OCI-LY7 (cell line): ENCODE data around the gene GGN. TPM values are rescaled to one million over a fixed set of nuclear protein-coding genes. Genes with fewer than 3 reads are reported as not detected.
"Not testable (repeated sequence)": the region's sequence is repeated elsewhere in the genome, so short reads cannot be mapped to it uniquely, and the experiment has no call there.

Experiments used
- BruUV-seq: library from RNA; stranded (reverse); fragments of 400-500 nt; replicated peaks from 2 replicates; lab custom pipeline; 2021; lab: Mats Ljungman, UMichigan
- CTCF ChIA-PET: fragments of 300-600 bp; sonication (Branson Sonifier 250); formaldehyde crosslinking; loops from one replicate; lab custom pipeline; 2022; ENCODE audit warnings: antibody characterized with exemption; ENCODE audit not compliant: unreplicated experiment; lab: Charles Lee
- POLR2A ChIA-PET: fragments of 300-600 bp; sonication (Branson Sonifier 250); formaldehyde crosslinking; loops from one replicate; lab custom pipeline; 2022; ENCODE audit warnings: antibody characterized with exemption; lab: Charles Lee
- DNase-seq: peaks from one replicate; pipeline ENCODE4 v3.0.0-alpha.2; 2015; ENCODE audit warnings: low spot score
- H2AFZ ChIP-seq: fragments of 200-600 bp; sonication (generic), shearing (Covaris generic); 2 replicates; pipeline ENCODE4 v1.6.1; 2014; ENCODE audit warnings: mild to moderate bottlenecking, antibody characterized with exemption, low read length, moderate library complexity
- H3K27ac ChIP-seq: fragments of 200-600 bp; sonication (generic); 2 replicates; pipeline ENCODE4 v1.5.1; 2014; ENCODE audit warnings: mixed run types, low read depth, mild to moderate bottlenecking, moderate library complexity, low read length, inconsistent platforms; ENCODE audit not compliant: poor library complexity, severe bottlenecking
- H3K36me3 ChIP-seq: fragments of 200-600 bp; sonication (generic); 2 replicates; pipeline ENCODE4 v1.6.1; 2014; ENCODE audit warnings: mild to moderate bottlenecking, antibody characterized with exemption, low read length, moderate library complexity, mixed read lengths; ENCODE audit not compliant: insufficient read depth
- H3K4me1 ChIP-seq: fragments of 200-600 bp; sonication (generic); 2 replicates; pipeline ENCODE4 v1.5.1; 2014; ENCODE audit warnings: mild to moderate bottlenecking, low read length; ENCODE audit not compliant: insufficient read depth, poor library complexity, severe bottlenecking
- H3K4me2 ChIP-seq: fragments of 200-600 bp; sonication (generic); 2 replicates; pipeline ENCODE4 v1.6.1; 2014; ENCODE audit warnings: mild to moderate bottlenecking, low read length
- H3K4me3 ChIP-seq: fragments of 200-600 bp; sonication (generic); 2 replicates; pipeline ENCODE4 v1.5.1; 2014; ENCODE audit warnings: mild to moderate bottlenecking, low read depth, low read length; ENCODE audit not compliant: poor library complexity, severe bottlenecking
- H3K79me2 ChIP-seq: fragments of 200-600 bp; sonication (generic); 2 replicates; pipeline ENCODE4 v1.6.1; 2016; ENCODE audit warnings: low read depth, mild to moderate bottlenecking, low read length, moderate library complexity, mixed read lengths; ENCODE audit not compliant: insufficient read depth
- H3K9me2 ChIP-seq: fragments of 200-600 bp; sonication (generic); 2 replicates; pipeline ENCODE4 v1.6.1; 2016; ENCODE audit warnings: mild to moderate bottlenecking, low read length, mixed read lengths; ENCODE audit not compliant: insufficient read depth
- H3K9me3 ChIP-seq: fragments of 200-600 bp; sonication (generic); 2 replicates; pipeline ENCODE4 v1.6.1; 2014; ENCODE audit warnings: mild to moderate bottlenecking, mixed run types, low read length, mixed read lengths
- H4K20me1 ChIP-seq: fragments of 200-600 bp; sonication (generic); 2 replicates; pipeline ENCODE4 v1.6.1; 2014; ENCODE audit warnings: mild to moderate bottlenecking, antibody characterized with exemption, low read length, moderate library complexity, mixed read lengths; ENCODE audit not compliant: insufficient read depth
- CTCF ChIP-seq: fragments of 200-600 bp; sonication (generic); conservative IDR thresholded peaks from 2 replicates; pipeline ENCODE4 v1.5.1; 2014; ENCODE audit warnings: mild to moderate bottlenecking, antibody characterized with exemption, low read length, moderate library complexity, mixed read lengths
- EZH2phosphoT487 ChIP-seq: fragments of 200-600 bp; sonication (generic); IDR thresholded peaks from 2 replicates; pipeline ENCODE4 v1.6.1; 2018; ENCODE audit warnings: low read depth, borderline replicate concordance, mild to moderate bottlenecking, mixed run types, antibody characterized with exemption, low read length, moderate library complexity, mixed read lengths
- intact Hi-C: fragments of 100-400 bp; cut with micrococcal nuclease; formaldehyde crosslinking; loops from one replicate; pipeline ENCODE4 v1.10.0; 2022; ENCODE audit not compliant: unreplicated experiment
- total RNA-seq, 2 experiments: library from RNA; depleted of rRNA in 1 of 2; stranded (reverse); fragments of >200 nt in 1 of 2; shearing (Covaris generic) in 1 of 2; gene quantifications; 2 replicates each; pipeline ENCODE4 v1.2.3, GENCODE V29; 2014 to 2022

Gene GGN
- total RNA-seq, 2 experiments from 2014 or later: not detected

- POLR2A ChIA-PET: interaction anchor here (0.6 kb wide), 1 partner anchor 331 kb away, joined by 6 read pairs; no protein-coding TSS in a partner anchor
- Histone ChIP-seq H3K79me2 (no peaks in the 10 kb centered on the region), H3K4me1 (no peaks in the 10 kb centered on the region), H3K4me3 (no peak overlapping the region), H2AFZ (no peak overlapping the region), H3K9me3 (no peaks in the 10 kb centered on the region), H3K9me2 (no peaks in the 10 kb centered on the region), H3K27ac (no peak overlapping the region), H3K36me3 (peaks cover 7% of the 10 kb centered on the region; the same call in 1 of the 2 replicates), H3K4me2 (no peak overlapping the region), H4K20me1 (no peaks in the 10 kb centered on the region)
- no peak for TF ChIP-seq CTCF
- no peak for TF ChIP-seq EZH2phosphoT487
- intact Hi-C loops: no loop called here
- DNase-seq: no peak
- BruUV-seq: no TSS peak
- CTCF ChIA-PET: no interaction called here
Observed at GRCh38 chr19:38411041-38411712, 23.3 kb upstream of the GGN start.

- DNase-seq, H3K4me3 ChIP-seq, H3K36me3 ChIP-seq, H3K27ac ChIP-seq, H2AFZ ChIP-seq, H3K4me2 ChIP-seq, BruUV-seq, H4K20me1 ChIP-seq, CTCF ChIA-PET, H3K9me2 ChIP-seq, H3K4me1 ChIP-seq, intact Hi-C loops, H3K9me3 ChIP-seq, H3K79me2 ChIP-seq: not testable (repeated sequence)
- POLR2A ChIA-PET: interaction anchor here (0.6 to 0.7 kb wide), 2 partner anchors 12 to 319 kb away, joined by 4 read pairs; no protein-coding TSS in a partner anchor
Observed at GRCh38 chr19:38410407-38410806, 22.6 kb upstream of the GGN start.

- H3K4me2 ChIP-seq: no peak overlapping the region
- H3K9me3 ChIP-seq: no peaks in the 10 kb centered on the region
- H2AFZ ChIP-seq: no peak overlapping the region
- ChIA-PET POLR2A (interaction anchor here (0.6 to 0.7 kb wide), 2 partner anchors 11 to 318 kb away, joined by 4 read pairs; no protein-coding TSS in a partner anchor), CTCF (no interaction called here)
- no peaks in the 10 kb centered on the region for H4K20me1 ChIP-seq
- H3K79me2 ChIP-seq: no peaks in the 10 kb centered on the region
- no peak for DNase-seq
- TF ChIP-seq EZH2phosphoT487 (no peak), CTCF (no peak)
- H3K4me1 ChIP-seq: no peaks in the 10 kb centered on the region
- H3K36me3 ChIP-seq: peaks cover 7% of the 10 kb centered on the region; the same call in 1 of the 2 replicates
- no peaks in the 10 kb centered on the region for H3K9me2 ChIP-seq
- H3K27ac ChIP-seq: no peak overlapping the region
- no peak overlapping the region for H3K4me3 ChIP-seq
- no TSS peak for BruUV-seq
- intact Hi-C loops: no loop called here
Observed at GRCh38 chr19:38409631-38410133, 21.8 kb upstream of the GGN start.
